ENCODE measurements around the gene SCUBE1. TPM values are rescaled to one million over a fixed set of nuclear protein-coding genes. Genes with fewer than 3 reads are reported as not detected.

SCUBE1 gene
- total RNA-seq, 1 donor from 2014 or later, result 0.14 TPM

GRCh38 chr22:43338766-43339345 lies 4.3 kb downstream of the SCUBE1 start:
- Histone ChIP-seq H3K4me3 (no peak overlapping the region), H3K36me3 (no peaks in the 10 kb centered on the region), H3K9me3 (replicated peaks) (no peaks in the 10 kb centered on the region), H3K4me1 (peaks cover 11% of the 10 kb centered on the region), H3K27ac (replicated peaks) (no peak overlapping the region), H3K27me3 (ENCODE audit: low read depth) (peaks cover 83% of the 10 kb centered on the region)
- intact Hi-C loops (cut with micrococcal nuclease), result no loop called here
- TF ChIP-seq CTCF (IDR thresholded peaks at IDR 0.05; ENCODE audit: borderline replicate concordance), result no peak
- no peak for DNase-seq

- peaks cover 5% of the 10 kb centered on the region for H3K4me1 ChIP-seq
- intact Hi-C loops (cut with micrococcal nuclease), result no loop called here
- H3K36me3 ChIP-seq, result no peaks in the 10 kb centered on the region
- no peaks in the 10 kb centered on the region for H3K9me3 ChIP-seq (replicated peaks)
- H3K4me3 ChIP-seq, result no peak overlapping the region
- DNase-seq, result no peak
- H3K27me3 ChIP-seq (ENCODE audit: low read depth), result peaks cover 74% of the 10 kb centered on the region
- TF ChIP-seq CTCF (IDR thresholded peaks at IDR 0.05; ENCODE audit: borderline replicate concordance), result no peak
- H3K27ac ChIP-seq (replicated peaks), result no peak overlapping the region
These were observed 5.2 kb downstream of the SCUBE1 start for GRCh38 chr22:43337946-43338345.

GRCh38 chr22:43337385-43337784 lies 5.8 kb downstream of the SCUBE1 start:
- Histone ChIP-seq H3K27me3 (ENCODE audit: low read depth) (peaks cover 69% of the 10 kb centered on the region), H3K36me3 (no peaks in the 10 kb centered on the region), H3K4me1 (no peaks in the 10 kb centered on the region), H3K4me3 (no peak overlapping the region), H3K9me3 (replicated peaks) (no peaks in the 10 kb centered on the region), H3K27ac (replicated peaks) (no peak overlapping the region)
- intact Hi-C loops (cut with micrococcal nuclease), result no loop called here
- no peak for TF ChIP-seq CTCF (IDR thresholded peaks at IDR 0.05; ENCODE audit: borderline replicate concordance)
- no peak for DNase-seq

GRCh38 chr22:43334378-43334777 lies 8.8 kb downstream of the SCUBE1 start:
- no peaks in the 10 kb centered on the region for H3K36me3 ChIP-seq
- H3K27ac ChIP-seq (replicated peaks), result no peak overlapping the region

GRCh38 chr22:43333978-43334377 lies 9.2 kb downstream of the SCUBE1 start:
- H3K27me3 ChIP-seq (ENCODE audit: low read depth), result peaks cover 45% of the 10 kb centered on the region
- H3K4me3 ChIP-seq, result no peak overlapping the region
- DNase-seq, result no peak
- H3K27ac ChIP-seq (replicated peaks), result no peak overlapping the region
- no peaks in the 10 kb centered on the region for H3K9me3 ChIP-seq (replicated peaks)
- no peaks in the 10 kb centered on the region for H3K36me3 ChIP-seq
- intact Hi-C loops (cut with micrococcal nuclease), result no loop called here
- no peaks in the 10 kb centered on the region for H3K4me1 ChIP-seq
- TF ChIP-seq CTCF (IDR thresholded peaks at IDR 0.05; ENCODE audit: borderline replicate concordance), result no peak

More at GRCh38 chr22:43334378-43334777, 8.8 kb downstream of the SCUBE1 start:
- no peak for TF ChIP-seq CTCF (IDR thresholded peaks at IDR 0.05; ENCODE audit: borderline replicate concordance)
- DNase-seq, result no peak
- Histone ChIP-seq H3K27me3 (ENCODE audit: low read depth) (peaks cover 45% of the 10 kb centered on the region), H3K4me3 (no peak overlapping the region), H3K4me1 (no peaks in the 10 kb centered on the region), H3K9me3 (replicated peaks) (no peaks in the 10 kb centered on the region)
- intact Hi-C loops (cut with micrococcal nuclease), result no loop called here
